Hematopoietic multipotent progenitor cell treated with erythropoietin and hydrocortisone succinate and interleukin-3 and kit ligand, for 17 days (in vitro differentiated cells): ENCODE data around the gene MAD1L1.
"Not testable (repeated sequence)": the region's sequence is repeated elsewhere in the genome, so short reads cannot be mapped to it uniquely, and the experiment has no call there.

Experiments
- DNase-seq: peaks from one replicate; pipeline ENCODE4 v3.0.0-alpha.2; 2015; ENCODE audit warnings: low spot score

MAD1L1 gene

GRCh38 chr7:1837696-1838543, 394.8 kb downstream of the MAD1L1 start:
- DNase-seq: not testable (repeated sequence)

DNA sequence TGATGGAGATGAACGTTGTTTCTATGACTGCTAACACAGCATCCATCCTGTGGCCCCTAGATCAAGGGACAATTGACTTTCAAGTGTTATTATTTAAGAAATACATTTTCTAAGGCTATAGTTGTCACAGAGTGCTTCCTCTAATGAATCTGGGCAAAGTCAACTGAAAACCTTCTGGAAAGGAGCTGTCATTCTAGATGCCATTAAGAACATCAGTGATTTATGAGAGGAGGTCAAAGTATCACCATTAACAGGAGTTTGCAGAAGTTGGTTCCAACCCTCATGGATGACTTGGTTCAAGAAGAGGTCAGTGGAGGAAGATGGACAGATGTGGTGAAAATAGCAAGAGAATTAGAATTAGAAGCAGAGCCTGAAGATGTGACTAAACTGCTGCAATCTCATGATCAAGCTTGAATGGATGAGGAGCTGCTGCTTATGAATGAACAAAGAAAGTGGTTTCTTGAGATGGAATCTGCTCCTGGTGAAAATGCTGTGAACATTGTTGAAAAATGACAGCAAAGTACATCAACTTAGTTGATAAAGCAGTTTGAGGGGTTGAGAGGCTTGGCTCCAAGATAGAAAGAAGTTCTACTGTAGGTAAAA, 400.7 kb downstream of the MAD1L1 start:
- not testable (repeated sequence) for DNase-seq

DNA sequence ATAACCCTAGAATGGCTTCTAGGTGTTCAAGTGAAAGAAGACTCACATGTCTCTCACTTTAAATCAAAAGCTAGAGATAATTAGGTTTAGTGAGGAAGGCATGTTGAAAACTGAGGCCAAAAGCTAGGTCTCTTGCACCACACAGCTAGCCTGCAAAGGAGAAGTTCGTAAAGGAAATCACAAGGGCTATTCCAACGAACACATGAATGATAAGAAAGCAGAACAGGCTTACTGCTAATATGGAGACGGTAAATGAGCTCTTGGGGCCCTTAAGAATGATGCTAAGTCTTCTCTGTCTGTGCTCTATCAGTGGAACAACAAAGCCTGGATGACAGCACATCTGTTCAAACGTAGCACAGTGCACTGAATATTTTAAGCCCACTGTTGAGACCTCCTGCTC, 401.3 kb downstream of the MAD1L1 start:
- DNase-seq: not testable (repeated sequence)

DNA sequence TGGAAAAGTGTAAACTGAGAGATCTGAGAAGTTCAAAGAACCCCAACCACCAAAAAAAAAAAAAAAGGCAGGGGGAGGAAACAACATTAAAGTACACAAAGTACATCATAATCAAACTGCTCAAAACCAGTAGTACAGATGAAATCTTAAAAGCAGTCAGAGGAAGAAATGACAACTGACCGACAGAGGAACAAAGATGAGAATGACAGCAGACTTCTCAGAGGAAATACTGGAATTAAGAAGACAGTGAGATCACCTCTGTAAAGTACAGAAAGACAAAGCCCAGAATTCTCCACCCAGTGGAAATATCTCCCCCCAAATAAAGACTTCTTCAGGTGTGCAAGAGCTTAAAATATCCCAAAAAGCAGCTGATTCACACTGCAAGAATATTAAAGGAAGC, 403.1 kb downstream of the MAD1L1 start:
- DNase-seq: not testable (repeated sequence)

- no peak for DNase-seq
Observed at GRCh38 chr7:1829111-1829510, 403.6 kb downstream of the MAD1L1 start.

- not testable (repeated sequence) for DNase-seq
Observed at GRCh38 chr7:1828170-1828569, 404.6 kb downstream of the MAD1L1 start.

GRCh38 chr7:1827521-1827981, 405.2 kb downstream of the MAD1L1 start:
- not testable (repeated sequence) for DNase-seq

DNA sequence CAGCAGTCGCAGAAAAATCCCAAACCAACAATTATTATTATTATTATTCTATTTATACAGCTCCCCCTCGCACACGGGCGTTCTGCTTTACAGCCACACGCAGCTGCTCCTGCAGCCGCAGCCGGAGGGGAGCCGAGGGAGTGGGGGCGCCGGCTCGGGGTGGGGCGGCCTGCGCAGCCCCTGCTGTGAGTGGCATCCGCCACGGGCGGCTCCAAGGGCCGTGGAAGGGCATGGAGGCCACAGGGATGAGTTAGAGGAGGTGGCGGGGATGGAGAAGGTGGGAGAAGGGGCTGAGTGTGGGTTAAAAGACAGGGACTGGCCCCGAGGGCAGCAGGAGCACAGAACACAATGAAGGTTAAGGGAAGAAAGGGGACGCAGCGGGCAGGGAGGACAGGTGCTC, 405.8 kb downstream of the MAD1L1 start:
- not testable (repeated sequence) for DNase-seq

GRCh38 chr7:1825897-1826741, 406.6 kb downstream of the MAD1L1 start:
- no peak for DNase-seq

GRCh38 chr7:1825647-1825896, 407.2 kb downstream of the MAD1L1 start:
- DNase-seq: not testable (repeated sequence)

- DNase-seq: not testable (repeated sequence)
Observed at GRCh38 chr7:1824882-1825646, 407.7 kb downstream of the MAD1L1 start.

- not testable (repeated sequence) for DNase-seq
Observed at GRCh38 chr7:1824151-1824881, 408.4 kb downstream of the MAD1L1 start.

DNA sequence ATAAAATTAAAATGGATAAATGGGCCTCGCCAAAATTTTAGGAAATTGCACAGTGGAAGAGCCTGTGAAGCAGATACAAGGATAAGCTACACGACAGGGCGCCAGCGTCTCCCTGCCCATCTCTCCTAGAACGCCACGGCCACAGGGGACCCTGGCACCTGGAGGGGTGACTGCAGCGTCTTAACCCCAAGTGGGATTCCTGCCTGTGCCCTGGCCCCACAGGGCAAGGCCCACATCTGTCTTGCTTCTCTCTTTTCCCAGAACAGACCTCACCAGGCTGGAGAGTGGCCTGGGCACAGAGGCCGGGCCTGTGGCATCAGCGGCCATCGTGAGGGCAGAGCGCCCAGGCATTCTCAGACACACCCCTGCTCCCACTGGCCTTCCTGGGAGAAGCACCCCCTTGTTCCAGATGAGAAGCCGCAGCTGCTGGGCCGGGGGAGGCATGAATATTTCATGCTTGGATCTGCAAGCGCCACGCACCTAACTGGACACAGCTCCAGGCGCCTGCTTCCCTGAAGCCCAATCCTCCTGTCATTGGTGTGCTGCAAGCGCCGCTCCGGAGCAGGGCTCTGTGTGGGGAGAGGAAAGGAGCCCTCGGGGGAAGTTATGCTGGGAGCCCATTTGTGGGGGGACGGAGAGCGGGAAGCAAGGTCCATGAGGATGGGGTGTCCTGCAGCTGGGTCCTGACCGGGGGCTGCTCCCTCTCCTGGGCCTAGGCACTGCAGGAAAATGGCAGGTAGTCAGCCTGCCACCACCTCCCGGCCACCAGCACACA, 409.2 kb downstream of the MAD1L1 start:
- no peak for DNase-seq

- DNase-seq: no peak
Observed at GRCh38 chr7:1819259-1819841, 413.4 kb downstream of the MAD1L1 start.

- DNase-seq: no peak
Observed at GRCh38 chr7:1818575-1819258, 414.0 kb downstream of the MAD1L1 start.

DNA sequence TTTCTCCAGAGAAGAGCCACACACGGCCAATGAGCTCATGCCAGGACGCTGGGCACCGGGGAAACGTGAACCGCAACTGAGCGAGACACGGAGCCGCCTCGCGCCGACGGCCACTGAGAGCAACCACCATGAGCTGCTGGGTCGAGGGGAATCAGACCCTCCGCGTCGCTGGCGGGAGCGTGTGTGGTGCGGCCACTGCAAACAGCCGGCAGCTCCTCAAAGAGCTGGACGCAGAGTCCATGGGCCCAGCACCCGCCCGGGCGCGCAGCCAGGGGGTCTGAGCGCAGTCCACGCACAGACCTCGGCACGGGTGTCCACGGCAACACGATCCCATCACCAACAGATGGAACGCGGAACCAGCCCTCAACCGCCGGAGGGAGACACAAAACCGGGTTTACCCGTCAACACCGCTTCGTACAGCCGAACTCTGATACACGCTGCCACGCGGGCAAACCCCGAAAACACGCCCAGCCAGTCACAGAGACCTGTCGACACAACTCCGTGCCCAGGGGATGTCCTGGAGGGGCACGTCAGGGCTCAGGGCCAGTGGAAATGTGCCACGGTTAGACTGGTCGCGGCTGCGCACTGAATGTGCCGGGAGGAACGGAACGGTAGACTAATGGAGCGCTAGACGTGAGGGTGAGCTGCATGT, 415.6 kb downstream of the MAD1L1 start:
- DNase-seq: no peak

- DNase-seq: not testable (repeated sequence)
Observed at GRCh38 chr7:1816451-1816850, 416.3 kb downstream of the MAD1L1 start.

GRCh38 chr7:1815551-1816281, 417.0 kb downstream of the MAD1L1 start:
- not testable (repeated sequence) for DNase-seq
